Epithelial cell of proximal tubule (primary cell): Measurements from ENCODE around the gene TMEM127. TPM values are rescaled to one million over a fixed set of nuclear protein-coding genes. Genes with fewer than 3 reads are reported as not detected.

Experiments
- DNase-seq: peaks from one replicate; pipeline ENCODE4 v3.0.0-alpha.2; 2011; ENCODE audit warnings: low read depth
- H3K4me3 ChIP-seq: 2 replicates; pipeline ENCODE4 v1.5.1; 2011; ENCODE audit warnings: low read depth, mild to moderate bottlenecking, low read length
- CTCF ChIP-seq: conservative IDR thresholded peaks from 2 replicates; pipeline ENCODE4 v1.5.1; 2012; ENCODE audit warnings: low read depth, mild to moderate bottlenecking, low read length
- total RNA-seq: library from RNA; depleted of rRNA; stranded (reverse); fragments of >200 nt; gene quantifications from 2 replicates; pipeline ENCODE4 v1.2.3, GENCODE V29; 2015

Gene TMEM127
- 21.3 and 25.9 TPM in 2 replicates for total RNA-seq

- TF ChIP-seq CTCF = no peak
- peak; percentile 65 for DNase-seq
- H3K4me3 ChIP-seq = peak within 1 kb of the TSS; percentile 88
These were observed at the start of gene TMEM127, which contains the start of gene CIAO1 for GRCh38 chr2:96265840-96266679. TMEM127 (minus strand) TSS chr2:96265997; CDS start chr2:96265381, 616 bp downstream. CIAO1 (plus strand) TSS chr2:96266225; CDS start chr2:96266351, 126 bp downstream.

- no peak for TF ChIP-seq CTCF
- no peak for DNase-seq
- H3K4me3 ChIP-seq = no peak overlapping the region
These were observed 49.2 kb upstream of the TMEM127 start for GRCh38 chr2:96315005-96315399.

- H3K4me3 ChIP-seq = no peak overlapping the region
- no peak for TF ChIP-seq CTCF
- no peak for DNase-seq
These were observed 42.5 kb upstream of the TMEM127 start for GRCh38 chr2:96308248-96308647.

GRCh38 chr2:96306370-96306769, 40.6 kb upstream of the TMEM127 start:
- TF ChIP-seq CTCF = no peak
- no peak for DNase-seq
- peak overlapping the region; percentile 100 for H3K4me3 ChIP-seq

GRCh38 chr2:96305979-96306308, 40.1 kb upstream of the TMEM127 start:
- peak overlapping the region; percentile 100 for H3K4me3 ChIP-seq
- no peak for TF ChIP-seq CTCF
- DNase-seq = no peak

GRCh38 chr2:96305091-96305978, 39.5 kb upstream of the TMEM127 start, which contains the start of gene SNRNP200:
SNRNP200 (minus strand) TSS chr2:96305546; CDS start chr2:96305437, 109 bp downstream.
- no peak for DNase-seq
- H3K4me3 ChIP-seq = peak within 1 kb of the TSS; percentile 100
- TF ChIP-seq CTCF = no peak
